A375 (cell line): ENCODE data around the gene PTGDS. TPM values are rescaled to one million over a fixed set of nuclear protein-coding genes. Genes with fewer than 3 reads are reported as not detected.

Experiments used
- total RNA-seq: library from RNA; depleted of rRNA; stranded (reverse); fragments of >200 nt; shearing (Covaris generic); gene quantifications from 2 replicates; pipeline ENCODE4 v1.2.3, GENCODE V29; 2014; rRNA removed

Gene PTGDS
- total RNA-seq, result 1.4 TPM in 1 of 2 replicates, not detected in the other

DNA sequence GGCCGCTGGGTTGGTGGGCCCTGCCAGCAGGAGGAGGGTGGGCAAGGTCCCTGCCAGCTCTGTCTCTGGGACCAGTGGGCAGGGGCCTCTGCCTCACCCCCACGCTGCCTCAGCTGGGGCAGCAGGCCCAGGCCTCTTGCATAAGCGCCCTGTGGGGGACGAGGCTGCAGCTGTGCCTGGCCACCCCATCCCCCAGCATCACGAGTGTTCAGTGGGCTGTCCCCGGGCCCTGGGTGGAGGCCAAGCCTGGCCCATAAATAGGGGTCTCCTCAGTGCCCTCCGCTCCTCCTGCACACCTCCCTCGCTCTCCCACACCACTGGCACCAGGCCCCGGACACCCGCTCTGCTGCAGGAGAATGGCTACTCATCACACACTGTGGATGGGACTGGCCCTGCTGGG lies at the start of gene PTGDS:
Gene PTGDS, plus strand, starts transcription at position 282 of the 400 bp plus-strand sequence. Its CDS starts 75 bp downstream, at position 357.

DNA sequence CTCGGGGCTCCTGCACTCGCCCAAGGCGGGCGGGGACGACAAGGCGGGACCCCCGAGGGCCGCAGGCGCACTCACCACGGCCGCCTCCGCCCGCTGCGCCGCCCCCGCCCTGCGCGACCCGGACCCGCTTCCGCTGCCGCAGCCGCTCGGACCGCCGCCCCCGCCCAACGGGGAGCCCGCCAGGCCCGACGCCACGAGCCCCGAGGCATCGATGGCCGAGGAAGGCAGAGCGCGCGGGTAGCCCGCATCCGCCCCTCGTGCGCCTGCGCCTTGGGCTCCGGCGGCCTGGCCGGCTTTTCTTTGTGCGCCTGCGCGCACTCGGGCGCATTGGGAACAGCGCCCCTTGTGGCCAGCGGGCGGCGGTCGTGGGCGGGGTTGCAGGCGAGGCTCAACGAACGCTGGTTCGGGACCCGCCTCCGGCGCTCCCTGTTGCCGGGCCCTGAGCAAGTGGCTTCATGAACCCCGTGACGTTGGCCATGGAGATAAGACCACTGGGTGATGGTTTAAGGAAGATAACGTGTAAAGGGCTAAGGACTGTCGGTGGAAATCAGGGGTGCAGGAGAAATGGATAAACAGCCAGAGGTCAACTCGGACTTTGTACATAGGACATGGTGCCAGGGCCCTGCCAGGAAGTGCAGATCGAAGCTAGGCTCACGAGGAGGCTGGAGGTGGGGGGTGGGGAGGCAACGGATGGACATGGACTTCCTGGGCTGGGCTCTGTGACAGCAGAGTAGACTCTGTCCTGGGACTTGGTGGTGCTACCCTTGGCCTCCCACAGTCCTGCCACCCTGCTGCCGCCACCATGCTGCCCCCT lies 32.6 kb upstream of the PTGDS start, which contains the start of the genes C8G and FBXW5:
Gene C8G, plus strand, starts transcription at position 725 of the 814 bp plus-strand sequence. Its CDS starts 78 bp downstream, at position 803.
Gene FBXW5, minus strand, starts transcription at position 220 of the 814 bp plus-strand sequence. CDS start 655 bp downstream, outside the sequence.

DNA sequence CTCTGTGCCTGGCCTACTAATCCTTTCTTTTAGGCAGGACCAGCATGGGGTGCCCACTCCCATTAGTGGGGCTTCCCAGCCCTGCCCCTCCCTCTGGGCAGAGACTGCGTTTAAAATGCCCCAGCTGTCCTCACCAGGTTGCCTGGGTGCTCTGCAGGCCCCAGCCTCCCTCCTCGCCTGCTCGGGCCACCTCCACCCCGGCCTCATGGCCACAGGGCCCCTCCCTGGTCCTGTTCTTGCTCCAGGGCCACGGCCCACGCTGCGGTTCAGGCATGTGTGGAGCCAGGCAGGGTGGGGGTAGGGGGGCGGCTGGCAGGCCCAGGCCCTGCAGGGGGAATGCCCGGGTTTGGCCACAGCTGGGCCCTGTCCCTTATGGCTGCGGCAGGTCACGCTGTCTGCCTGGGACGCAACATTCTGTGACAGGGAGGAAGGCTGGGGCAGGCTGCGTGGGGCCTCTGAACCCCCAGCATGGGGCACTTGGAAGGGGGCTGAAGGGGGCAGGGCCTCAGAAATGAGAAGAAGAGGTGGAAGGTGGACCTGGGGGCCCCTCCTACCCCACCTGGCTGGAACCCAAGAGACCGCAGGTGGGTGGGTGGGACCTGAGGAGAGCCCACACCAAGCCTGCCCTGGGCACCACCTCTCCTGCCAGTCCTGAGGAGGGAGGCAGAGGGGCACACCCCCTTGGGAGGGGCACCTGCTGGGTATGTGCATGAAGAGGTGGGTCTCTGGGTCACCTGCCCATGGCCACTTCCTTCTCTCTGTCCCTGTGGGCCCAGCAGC lies 25.6 kb upstream of the PTGDS start, which contains the start of gene LCN12:
Gene LCN12, plus strand, starts transcription at position 733 of the 780 bp plus-strand sequence. CDS start 55 bp downstream, outside the sequence.

DNA sequence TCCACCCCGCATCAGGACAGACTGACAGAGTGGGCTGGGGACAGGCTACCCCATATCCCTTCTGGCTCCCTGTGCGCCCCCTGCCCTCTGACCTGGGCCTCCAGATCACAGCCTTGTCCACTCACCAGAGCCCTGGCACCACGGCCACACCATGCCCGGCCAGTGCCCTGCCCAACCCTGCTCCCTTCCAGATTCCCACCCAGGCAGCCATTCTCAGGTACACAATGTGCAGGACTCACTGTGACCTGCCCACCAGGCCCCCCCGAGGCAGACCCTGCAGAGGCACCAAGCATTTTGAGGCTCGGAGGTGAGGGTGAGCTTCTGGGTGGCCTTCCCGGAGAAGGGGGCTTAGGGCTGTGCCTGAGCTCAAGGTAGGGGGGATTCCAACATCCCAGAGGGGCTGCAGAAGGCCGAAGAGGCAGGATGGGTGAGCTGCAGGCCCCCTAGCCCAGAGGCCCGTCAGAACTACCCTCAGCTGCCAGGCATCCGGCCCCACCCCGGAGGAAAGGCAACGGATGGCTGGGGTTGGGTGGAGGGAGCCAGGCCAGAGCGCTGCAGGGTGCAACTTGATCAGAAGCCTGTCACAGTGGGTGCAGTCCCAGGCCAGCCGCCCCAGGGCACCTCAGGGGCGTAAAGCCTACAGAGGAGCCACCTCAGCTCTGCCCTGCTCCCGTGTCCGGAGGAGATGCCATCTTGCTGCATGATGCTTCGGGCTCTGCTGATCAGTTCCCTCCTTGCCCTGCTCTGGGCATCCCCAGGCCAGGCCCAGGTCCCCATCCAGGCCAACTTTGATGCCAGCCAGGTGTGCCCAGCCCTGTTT lies 5.1 kb downstream of the PTGDS start, which contains the start of gene LCNL1:
Gene LCNL1, plus strand, starts transcription at position 762 of the 820 bp plus-strand sequence. CDS start 594 bp downstream, outside the sequence.

DNA sequence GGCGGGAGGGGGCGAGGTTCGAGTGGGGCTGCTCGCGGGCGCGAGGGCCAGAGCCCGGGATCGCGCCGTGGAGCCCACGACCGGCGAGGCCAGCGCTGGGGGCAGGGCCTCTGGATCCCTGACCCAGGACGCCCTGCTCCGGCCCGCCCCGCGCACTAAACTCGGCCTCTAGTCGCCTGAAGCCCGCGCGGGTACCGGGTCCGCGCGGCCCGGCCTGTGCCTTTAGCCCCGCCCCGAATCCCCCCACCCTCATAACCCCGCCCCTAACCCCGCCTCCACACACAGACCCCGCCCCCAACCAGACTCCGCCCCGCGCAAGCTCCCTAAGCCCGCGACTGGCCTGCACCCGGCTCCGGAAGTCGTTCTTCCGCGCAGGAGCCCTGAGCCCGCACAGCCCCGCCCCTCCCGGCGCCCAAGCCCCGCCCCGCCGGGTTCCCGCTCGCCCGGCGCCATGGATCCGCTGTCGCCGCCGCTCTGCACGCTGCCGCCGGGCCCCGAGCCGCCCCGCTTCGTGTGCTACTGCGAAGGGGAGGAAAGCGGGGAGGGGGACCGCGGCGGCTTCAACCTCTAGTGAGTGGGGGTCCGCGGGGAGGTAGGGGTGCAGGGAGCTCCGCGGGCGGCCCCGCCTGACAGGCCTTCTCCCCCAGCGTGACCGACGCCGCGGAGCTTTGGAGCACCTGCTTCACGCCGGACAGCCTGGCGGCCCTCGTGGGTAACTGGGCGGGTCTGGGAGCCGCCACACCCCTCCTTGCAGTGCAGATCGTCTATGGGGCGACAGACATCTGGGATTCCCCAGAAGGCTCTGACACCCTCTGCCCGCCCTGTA lies 14.9 kb downstream of the PTGDS start, which contains the start of gene PAXX:
Gene PAXX, plus strand, starts transcription at position 430 of the 826 bp plus-strand sequence. Its CDS starts 22 bp downstream, at position 452.

DNA sequence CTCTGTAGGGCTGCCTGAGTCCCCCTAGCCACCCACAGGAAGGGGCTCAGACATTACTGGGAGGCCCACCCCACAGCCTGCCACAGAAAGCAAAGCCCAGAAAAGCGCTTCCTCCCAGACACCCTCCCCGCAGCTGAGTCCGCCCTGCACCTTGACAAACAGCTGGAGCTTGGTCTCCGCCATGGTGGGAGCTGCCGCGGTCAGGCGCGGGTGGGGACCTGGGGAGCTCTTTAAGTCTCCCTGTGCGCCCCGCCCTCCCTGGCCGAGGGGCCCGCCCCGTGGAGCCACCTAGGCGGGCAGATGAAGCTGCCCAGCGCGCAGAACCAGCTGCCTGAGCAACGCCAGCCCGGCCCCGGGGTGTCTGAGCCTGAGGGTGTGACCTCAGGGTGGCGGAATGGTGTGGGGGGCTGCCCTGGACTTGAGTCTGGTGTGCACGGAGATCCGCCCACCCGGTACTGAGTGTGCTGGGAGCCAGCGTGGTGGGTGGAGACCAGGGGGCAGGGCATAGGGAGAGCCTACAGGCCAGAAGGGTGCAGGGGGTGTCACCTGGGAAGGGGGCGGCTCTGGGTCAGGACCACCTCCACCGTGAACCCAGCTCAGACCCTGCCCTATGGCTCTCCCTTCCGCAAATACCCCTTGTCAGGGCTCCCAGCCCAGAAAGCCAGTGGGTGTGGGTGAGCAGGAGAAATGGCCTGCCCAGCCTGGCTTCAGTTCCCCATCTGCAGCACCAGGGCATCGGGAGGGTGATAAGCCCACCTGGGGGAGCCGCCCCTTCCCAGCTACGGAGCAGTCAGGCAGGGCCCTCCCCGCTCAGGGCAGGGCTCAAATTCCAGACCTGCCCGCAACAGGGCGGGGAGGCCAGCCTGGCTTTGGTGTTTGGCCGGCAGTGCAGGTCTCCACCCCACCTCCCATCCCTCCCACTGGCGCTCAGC lies 19.3 kb downstream of the PTGDS start, which contains the start of gene CLIC3:
Gene CLIC3, minus strand, starts transcription at position 208 of the 932 bp plus-strand sequence. Its CDS starts 25 bp downstream, at position 183.

DNA sequence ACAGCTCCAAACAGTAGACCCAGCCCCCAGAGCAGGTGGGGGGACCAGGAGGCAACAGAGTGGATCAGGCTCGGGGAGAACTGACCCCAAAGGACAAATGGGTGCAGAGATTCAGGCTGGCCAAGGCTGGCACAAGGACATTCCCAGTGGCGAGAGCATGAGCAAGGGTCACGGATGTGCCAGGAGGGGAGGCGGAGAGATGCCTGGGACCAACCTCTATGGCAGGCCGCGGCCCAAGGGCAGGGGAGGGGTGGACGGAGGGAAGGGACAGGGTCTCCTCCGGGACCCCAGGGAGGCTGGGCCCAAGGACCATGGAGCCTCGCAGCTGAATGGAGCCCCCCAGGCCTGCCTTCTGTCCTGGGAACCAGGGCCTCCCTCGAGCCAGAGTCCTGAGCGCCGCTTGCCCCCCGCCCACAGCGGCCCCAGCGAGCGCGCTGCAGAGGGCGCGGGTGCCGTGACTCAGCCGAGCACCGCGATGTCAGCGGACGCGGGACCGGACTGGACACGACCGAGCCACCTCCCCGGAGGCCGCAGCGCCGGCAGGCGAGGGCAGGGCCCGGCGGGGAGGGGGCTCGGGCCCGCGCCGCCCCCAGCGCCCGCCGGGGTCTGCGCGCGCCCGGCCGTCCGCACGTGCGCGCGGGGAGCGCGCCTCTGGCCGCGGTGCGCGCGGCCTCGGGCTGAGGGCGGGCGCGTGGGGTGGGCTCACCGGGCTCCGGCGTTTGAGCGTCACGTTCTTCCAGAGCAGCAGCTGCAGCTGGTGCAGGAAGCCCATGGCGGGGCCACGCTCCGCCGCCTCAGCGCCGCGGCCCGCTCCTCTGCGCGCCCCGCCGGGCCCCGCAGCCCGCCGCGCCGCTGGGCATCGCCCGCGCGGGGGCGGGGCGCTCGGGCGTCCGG lies 50.3 kb downstream of the PTGDS start, which contains the start of gene ABCA2:
Gene ABCA2, minus strand, starts transcription at position 869 of the 894 bp plus-strand sequence. Its CDS starts 97 bp downstream, at position 772.

Other genes starting within 250 kb of the PTGDS start
- gene LCN10, start 234.6 kb upstream of the PTGDS start, total RNA-seq, result 0.15 TPM in 1 of 2 replicates, not detected in the other
- gene LCN6, start 229.0 kb upstream of the PTGDS start, total RNA-seq, result not detected in 2 replicates
- not detected in 2 replicates for gene LCN8, start 219.3 kb upstream of the PTGDS start, total RNA-seq
- not detected in 2 replicates for gene LCN15, start 213.0 kb upstream of the PTGDS start, total RNA-seq
- gene TMEM141, start 186.2 kb upstream of the PTGDS start, total RNA-seq, result 97.1 and 113 TPM in 2 replicates
- gene CCDC183, start 181.2 kb upstream of the PTGDS start, total RNA-seq, result 0.13 TPM in 1 of 2 replicates, not detected in the other
- gene RABL6, start 169.6 kb upstream of the PTGDS start, total RNA-seq, result 57.9 and 69.5 TPM in 2 replicates
- 3.0 and 4.7 TPM in 2 replicates for gene AJM1, start 135.0 kb upstream of the PTGDS start, total RNA-seq
- 153 and 181 TPM in 2 replicates for gene PHPT1, start 128.1 kb upstream of the PTGDS start, total RNA-seq
- 3.6 TPM in 2 replicates for gene MAMDC4, start 125.2 kb upstream of the PTGDS start, total RNA-seq
- 542 and 544 TPM in 2 replicates for gene EDF1, start 111.2 kb upstream of the PTGDS start, total RNA-seq
- gene TRAF2, start 91.0 kb upstream of the PTGDS start, total RNA-seq, result 17.4 and 23.1 TPM in 2 replicates
- 108 and 131 TPM in 2 replicates for gene FBXW5, start 32.8 kb upstream of the PTGDS start, total RNA-seq
- gene C8G, start 32.3 kb upstream of the PTGDS start, total RNA-seq, result not detected in 2 replicates
- 1.1 TPM in 1 of 2 replicates, not detected in the other for gene LCN12, start 25.2 kb upstream of the PTGDS start, total RNA-seq
- gene LCNL1, start 5.5 kb downstream of the PTGDS start, total RNA-seq, result not detected in 2 replicates
- 93.9 and 103 TPM in 2 replicates for gene PAXX, start 14.9 kb downstream of the PTGDS start, total RNA-seq
- gene CLIC3, start 19.1 kb downstream of the PTGDS start, total RNA-seq, result 0.19 TPM in 1 of 2 replicates, not detected in the other
- gene ABCA2, start 50.7 kb downstream of the PTGDS start, total RNA-seq, result 14.3 and 21.6 TPM in 2 replicates
- not detected in 2 replicates for gene FUT7, start 54.6 kb downstream of the PTGDS start, total RNA-seq
- gene NPDC1, start 68.7 kb downstream of the PTGDS start, total RNA-seq, result 20.1 and 25.3 TPM in 2 replicates
- not detected in 2 replicates for gene ENTPD2, start 76.6 kb downstream of the PTGDS start, total RNA-seq
- gene SAPCD2, start 93.1 kb downstream of the PTGDS start, total RNA-seq, result 26.8 and 28.7 TPM in 2 replicates
- 4.7 and 4.8 TPM in 2 replicates for gene UAP1L1, start 100.0 kb downstream of the PTGDS start, total RNA-seq
- 56.8 and 72.2 TPM in 2 replicates for gene MAN1B1, start 109.5 kb downstream of the PTGDS start, total RNA-seq
- gene DPP7, start 137.2 kb downstream of the PTGDS start, total RNA-seq, result 111 and 150 TPM in 2 replicates
- not detected in 2 replicates for gene GRIN1, start 161.7 kb downstream of the PTGDS start, total RNA-seq
- gene LRRC26, start 192.5 kb downstream of the PTGDS start, total RNA-seq, result not detected in 2 replicates
- not detected in 2 replicates for gene TMEM210, start 194.6 kb downstream of the PTGDS start, total RNA-seq
- gene ANAPC2, start 211.1 kb downstream of the PTGDS start, total RNA-seq, result 26.1 and 32.6 TPM in 2 replicates
- gene SSNA1, start 211.2 kb downstream of the PTGDS start, total RNA-seq, result 111 and 115 TPM in 2 replicates
- gene TPRN, start 223.2 kb downstream of the PTGDS start, total RNA-seq, result 14.6 and 16.1 TPM in 2 replicates
- gene TMEM203, start 228.1 kb downstream of the PTGDS start, total RNA-seq, result 39.9 and 43.5 TPM in 2 replicates
- 19.3 and 30.1 TPM in 2 replicates for gene NDOR1, start 228.2 kb downstream of the PTGDS start, total RNA-seq
- gene RNF208, start 244.7 kb downstream of the PTGDS start, total RNA-seq, result 0.61 and 1.5 TPM in 2 replicates
- gene CYSRT1, start 247.7 kb downstream of the PTGDS start, total RNA-seq, result 0.29 and 0.98 TPM in 2 replicates
- gene RNF224, start 250.0 kb downstream of the PTGDS start, total RNA-seq, result 0.05 and 0.94 TPM in 2 replicates